Gastroesophageal sphincter (tissue), 4 donors: ENCODE data around the gene THADA. TPM values are rescaled to one million over a fixed set of nuclear protein-coding genes. Genes with fewer than 3 reads are reported as not detected.
A peak's percentile ranks its signal among the peaks of the same experiment; 100 is the strongest.
"Not testable (repeated sequence)": the region's sequence is repeated elsewhere in the genome, so short reads cannot be mapped to it uniquely, and the experiment has no call there.

Source experiments
- ATAC-seq: fragments of 150-250 bp; one replicate; pipeline ENCODE4 v1.9.1; 2016; ENCODE audit warnings: mild to moderate bottlenecking, moderate library complexity
- H3K27ac ChIP-seq, 4 donors: fragments of 200-600 bp; sonication (generic) in 3 of 4; 1 replicate in 3 of 4; 2 replicates in 1 of 4; pipeline ENCODE4 v1.5.1; 2016 to 2019
- H3K27me3 ChIP-seq: fragments of 200-600 bp; sonication (generic); one replicate; pipeline ENCODE4 v1.5.1; 2019
- H3K36me3 ChIP-seq, 2 donors: fragments of 200-600 bp; sonication (generic); one replicate each; pipeline ENCODE4 v1.5.1; 2019; ENCODE audit warnings: control low read depth in 1 of 2
- H3K4me1 ChIP-seq, 3 donors: fragments of 200-600 bp; sonication (generic); 1 replicate in 2 of 3; 2 replicates in 1 of 3; pipeline ENCODE4 v1.5.1; 2016 to 2019; ENCODE audit warnings: control low read depth in 2 of 3
- H3K4me3 ChIP-seq, 2 donors: fragments of 200-600 bp; sonication (generic); one replicate each; pipeline ENCODE4 v1.5.1; 2019; ENCODE audit warnings: mild to moderate bottlenecking in 1 of 2, moderate library complexity in 1 of 2
- H3K9me3 ChIP-seq, 3 donors: fragments of 200-600 bp; sonication (generic); one replicate each; pipeline ENCODE4 v1.5.1; 2017 to 2019; ENCODE audit warnings: control low read depth in 2 of 3
- CTCF ChIP-seq, 4 experiments: fragments of 200-600 bp in 2 of 4; fragments of 450-650 bp in 2 of 4; sonication (generic) in 1 of 4; IDR thresholded peaks; one replicate each; pipeline ENCODE4 v1.5.1; 2017 to 2019; ENCODE audit warnings: antibody characterized with exemption in 4 of 4, mild to moderate bottlenecking in 2 of 4, moderate library complexity in 2 of 4
- EP300 ChIP-seq: sonication (generic); formaldehyde crosslinking; IDR thresholded peaks from one replicate; pipeline ENCODE4 v1.6.1; 2017; ENCODE audit warnings: antibody characterized with exemption, mild to moderate bottlenecking
- POLR2A ChIP-seq, 2 donors: fragments of 450-650 bp; IDR thresholded peaks; one replicate each; pipeline ENCODE4 v1.6.1; 2017; ENCODE audit warnings: antibody characterized with exemption in 2 of 2, mild to moderate bottlenecking in 2 of 2, moderate library complexity in 1 of 2
- POLR2AphosphoS5 ChIP-seq: sonication (generic); formaldehyde crosslinking; IDR thresholded peaks from one replicate; pipeline ENCODE4 v1.6.1; 2017; ENCODE audit warnings: antibody characterized with exemption
- WGBS, 2 donors: methylation state at CpG; one replicate each; pipeline ENCODE4 v1.1.5; 2018; ENCODE audit warnings: low coverage in 1 of 2; 5-methylcytosine and 5-hydroxymethylcytosine counted together
- total RNA-seq, 4 donors: library from RNA; depleted of rRNA; stranded (reverse); fragments of >200 nt; gene quantifications; one replicate each; pipeline ENCODE4 v1.1.0, GENCODE V29; 2016

THADA gene
- total RNA-seq, 4 donors from 2014 or later = 19.7 to 34.4 (median 22.3) TPM

GRCh38 chr2:43452318-43452731 lies 143.5 kb downstream of the THADA start:
- Histone ChIP-seq H3K36me3 (no peaks in the 10 kb centered on the region), H3K27ac (peak overlapping the region in 1 of 4 donors; percentile 11), H3K4me3 (no peak overlapping the region), H3K4me1 (peaks cover 0 to 31% (median 0%) of the 10 kb centered on the region in 3 donors), H3K9me3 (no peaks in the 10 kb centered on the region), H3K27me3 (no peaks in the 10 kb centered on the region)
- 71 to 100% methylated on average over 1 of the region's 1 CpG for WGBS, 2 donors
- ATAC-seq = no peak
- TF ChIP-seq EP300 (no peak), POLR2AphosphoS5 (no peak), POLR2A (IDR thresholded peaks at IDR 0.05) (no peak), CTCF (IDR thresholded peaks at IDR 0.05) (no peak)

GRCh38 chr2:43450617-43451016 lies 145.2 kb downstream of the THADA start:
- Histone ChIP-seq H3K27me3 (no peaks in the 10 kb centered on the region), H3K36me3 (peaks cover 0 to 5% of the 10 kb centered on the region in 2 donors), H3K27ac (no peak overlapping the region), H3K4me3 (no peak overlapping the region), H3K4me1 (peaks cover 0 to 24% (median 0%) of the 10 kb centered on the region in 3 donors), H3K9me3 (no peaks in the 10 kb centered on the region)
- TF ChIP-seq CTCF (IDR thresholded peaks at IDR 0.05) = no peak
- TF ChIP-seq POLR2A (IDR thresholded peaks at IDR 0.05) = no peak
- no peak for TF ChIP-seq POLR2AphosphoS5
- no peak for TF ChIP-seq EP300
- WGBS, 2 donors = 79 to 100% methylated on average over 1 of the region's 1 CpG
- ATAC-seq = no peak

GRCh38 chr2:43448822-43449110 lies 147.1 kb downstream of the THADA start:
- Histone ChIP-seq H3K36me3 (peaks cover 0 to 5% of the 10 kb centered on the region in 2 donors), H3K27me3 (no peaks in the 10 kb centered on the region), H3K4me1 (peaks cover 0 to 18% (median 0%) of the 10 kb centered on the region in 3 donors), H3K9me3 (no peaks in the 10 kb centered on the region), H3K27ac (no peak overlapping the region), H3K4me3 (no peak overlapping the region)
- no peak for ATAC-seq
- 100% methylated on average over 1 of the region's 1 CpG; no CpG with 5 or more reads in 1 of the 2 donors for WGBS, 2 donors
- TF ChIP-seq EP300 (no peak), POLR2AphosphoS5 (no peak), CTCF (IDR thresholded peaks at IDR 0.05) (no peak), POLR2A (IDR thresholded peaks at IDR 0.05) (no peak)

- Histone ChIP-seq H3K4me3 (no peak overlapping the region), H3K4me1 (peaks cover 0 to 12% (median 0%) of the 10 kb centered on the region in 3 donors), H3K27me3 (no peaks in the 10 kb centered on the region), H3K9me3 (no peaks in the 10 kb centered on the region), H3K36me3 (peaks cover 0 to 5% of the 10 kb centered on the region in 2 donors), H3K27ac (no peak overlapping the region)
- no peak for ATAC-seq
- 95% methylated on average over 3 to 5 of the region's 5 CpGs for WGBS, 2 donors
- no peak for TF ChIP-seq POLR2A (IDR thresholded peaks at IDR 0.05)
- no peak for TF ChIP-seq POLR2AphosphoS5
- TF ChIP-seq CTCF (IDR thresholded peaks at IDR 0.05) = no peak
- no peak for TF ChIP-seq EP300
Measured at GRCh38 chr2:43448011-43448821, 147.6 kb downstream of the THADA start.

GRCh38 chr2:43446755-43447154 lies 149.1 kb downstream of the THADA start:
- ATAC-seq, H3K9me3 ChIP-seq, H3K27me3 ChIP-seq, H3K36me3 ChIP-seq, H3K4me1 ChIP-seq, H3K4me3 ChIP-seq, H3K27ac ChIP-seq: not testable (repeated sequence)
- 67 to 82% methylated on average over 4 of the region's 4 CpGs for WGBS, 2 donors
